KMS-11 (cell line): Measurements from ENCODE around the gene NUMA1.

Source experiments
- H2AFZ ChIP-seq: fragments of 200-600 bp; sonication (generic); 2 replicates; pipeline ENCODE4 v1.6.1; 2016; ENCODE audit warnings: antibody characterized with exemption, mixed run types, low read depth
- H3K27ac ChIP-seq: fragments of 200-600 bp; sonication (generic); 2 replicates; pipeline ENCODE4 v1.6.1; 2016; ENCODE audit warnings: mild to moderate bottlenecking, mixed run types
- H3K27me3 ChIP-seq: fragments of 200-600 bp; sonication (generic); 2 replicates; pipeline ENCODE4 v1.6.1; 2017; ENCODE audit warnings: mild to moderate bottlenecking, low read depth, mixed run types, moderate library complexity; ENCODE audit not compliant: insufficient read depth
- H3K36me3 ChIP-seq: fragments of 200-600 bp; sonication (generic); 2 replicates; pipeline ENCODE4 v1.6.1; 2017; ENCODE audit warnings: mild to moderate bottlenecking, mixed run types; ENCODE audit not compliant: insufficient read depth
- H3K4me1 ChIP-seq: fragments of 200-600 bp; sonication (generic); 2 replicates; pipeline ENCODE4 v1.6.1; 2016; ENCODE audit warnings: mild to moderate bottlenecking, low read depth, mixed run types; ENCODE audit not compliant: poor library complexity, severe bottlenecking
- H3K4me2 ChIP-seq: fragments of 200-600 bp; sonication (generic); 2 replicates; pipeline ENCODE4 v1.7.0; 2016; ENCODE audit warnings: mild to moderate bottlenecking, mixed run types
- H3K4me3 ChIP-seq: fragments of 200-600 bp; sonication (generic); IDR thresholded peaks from 2 replicates; pipeline ENCODE4 v1.6.1; 2017; ENCODE audit warnings: low read depth, low read length, mixed read lengths; ENCODE audit not compliant: insufficient read depth
- H3K79me2 ChIP-seq: fragments of 200-600 bp; sonication (generic); 2 replicates; pipeline ENCODE4 v1.6.1; 2016; ENCODE audit warnings: low read depth, mixed run types; ENCODE audit not compliant: insufficient read depth
- H3K9ac ChIP-seq: fragments of 200-600 bp; sonication (generic); 2 replicates; pipeline ENCODE4 v1.6.1; 2016; ENCODE audit warnings: mild to moderate bottlenecking, mixed run types
- H4K20me1 ChIP-seq: fragments of 200-600 bp; sonication (generic); 2 replicates; pipeline ENCODE4 v1.6.1; 2016; ENCODE audit warnings: mild to moderate bottlenecking, mixed run types; ENCODE audit not compliant: insufficient read depth
- CTCF ChIP-seq: fragments of 200-600 bp; sonication (generic); conservative IDR thresholded peaks from 2 replicates; pipeline ENCODE4 v1.6.1; 2017; ENCODE audit warnings: low read depth, mild to moderate bottlenecking, antibody characterized with exemption, low read length, moderate library complexity, mixed read lengths

NUMA1 gene

GRCh38 chr11:72085621-72086351 is 5.4 kb upstream of the NUMA1 start:
- Histone ChIP-seq H3K79me2 (no peaks in the 10 kb centered on the region; the same call in 1 of the 2 replicates), H3K36me3 (no peaks in the 10 kb centered on the region), H3K4me2 (peak overlapping the region; percentile 41), H3K27ac (peak overlapping the region; percentile 54), H4K20me1 (no peaks in the 10 kb centered on the region), H2AFZ (no peak overlapping the region), H3K4me1 (peaks cover 58% of the 10 kb centered on the region), H3K4me3 (no peak overlapping the region), H3K9ac (no peak overlapping the region), H3K27me3 (no peaks in the 10 kb centered on the region)
- no peak for TF ChIP-seq CTCF

GRCh38 chr11:72084965-72085364 is 4.6 kb upstream of the NUMA1 start:
- Histone ChIP-seq H3K27ac (no peak overlapping the region; the same call in 1 of the 2 replicates), H3K27me3 (no peaks in the 10 kb centered on the region), H3K36me3 (no peaks in the 10 kb centered on the region), H2AFZ (no peak overlapping the region), H3K4me2 (peak overlapping the region; percentile 41; the same call in 1 of the 2 replicates), H3K79me2 (peaks cover under 1% of the 10 kb centered on the region), H4K20me1 (no peaks in the 10 kb centered on the region), H3K4me3 (no peak overlapping the region), H3K4me1 (peaks cover 58% of the 10 kb centered on the region), H3K9ac (no peak overlapping the region)
- no peak for TF ChIP-seq CTCF

GRCh38 chr11:72084076-72084475 is 3.7 kb upstream of the NUMA1 start:
- no peak for TF ChIP-seq CTCF
- H3K27ac ChIP-seq: no peak overlapping the region
- no peak overlapping the region for H3K4me2 ChIP-seq
- H4K20me1 ChIP-seq: no peaks in the 10 kb centered on the region
- no peak overlapping the region for H3K4me3 ChIP-seq
- H2AFZ ChIP-seq: no peak overlapping the region
- peaks cover 10% of the 10 kb centered on the region for H3K79me2 ChIP-seq
- no peak overlapping the region for H3K9ac ChIP-seq
- H3K4me1 ChIP-seq: peaks cover 57% of the 10 kb centered on the region
- H3K27me3 ChIP-seq: no peaks in the 10 kb centered on the region
- H3K36me3 ChIP-seq: no peaks in the 10 kb centered on the region

- H3K27me3 ChIP-seq: no peaks in the 10 kb centered on the region
- H3K4me2 ChIP-seq: no peak overlapping the region
- peaks cover 57% of the 10 kb centered on the region for H3K4me1 ChIP-seq
- H4K20me1 ChIP-seq: no peaks in the 10 kb centered on the region
- no peaks in the 10 kb centered on the region for H3K36me3 ChIP-seq
- H3K4me3 ChIP-seq: no peak overlapping the region
- no peak overlapping the region for H2AFZ ChIP-seq
- no peak overlapping the region for H3K27ac ChIP-seq
- peaks cover 16% of the 10 kb centered on the region for H3K79me2 ChIP-seq
- no peak overlapping the region for H3K9ac ChIP-seq
- no peak for TF ChIP-seq CTCF
Observed at GRCh38 chr11:72083414-72083813, 3.1 kb upstream of the NUMA1 start.
